Ectodermal cell (in vitro differentiated cells): Measurements from ENCODE around the gene C5orf63.

ENCODE experiments used
- H3K27ac ChIP-seq: 2 replicates; pipeline ENCODE4 v1.7.0; 2013; ENCODE audit warnings: mild to moderate bottlenecking, low read depth, low read length; ENCODE audit not compliant: insufficient read depth, poor library complexity, severe bottlenecking
- H3K27me3 ChIP-seq: 2 replicates; pipeline ENCODE4 v1.7.0; 2013; ENCODE audit warnings: mild to moderate bottlenecking, low read length; ENCODE audit not compliant: insufficient read depth, control insufficient read depth, poor library complexity, severe bottlenecking
- H3K36me3 ChIP-seq: one replicate; pipeline ENCODE4 v1.7.0; 2013; ENCODE audit warnings: low read length; ENCODE audit not compliant: control insufficient read depth, insufficient read depth
- H3K4me1 ChIP-seq: one replicate; pipeline ENCODE4 v1.7.0; 2013; ENCODE audit warnings: low read length; ENCODE audit not compliant: control insufficient read depth, insufficient read depth
- H3K4me3 ChIP-seq: 2 replicates; pipeline ENCODE4 v1.7.0; 2013; ENCODE audit warnings: low read depth, low read length, control low read depth; ENCODE audit not compliant: insufficient read depth
- H3K9me3 ChIP-seq: 2 replicates; pipeline ENCODE4 v1.7.0; 2013; ENCODE audit warnings: mild to moderate bottlenecking, low read length, moderate library complexity; ENCODE audit not compliant: control insufficient read depth
- WGBS, 2 experiments: methylation state at CpG; one replicate each; pipeline ENCODE4 v1.1.7; 2013; ENCODE audit warnings: missing lambda C conversion rate in 2 of 2; 5-methylcytosine and 5-hydroxymethylcytosine counted together

C5orf63 gene

DNA sequence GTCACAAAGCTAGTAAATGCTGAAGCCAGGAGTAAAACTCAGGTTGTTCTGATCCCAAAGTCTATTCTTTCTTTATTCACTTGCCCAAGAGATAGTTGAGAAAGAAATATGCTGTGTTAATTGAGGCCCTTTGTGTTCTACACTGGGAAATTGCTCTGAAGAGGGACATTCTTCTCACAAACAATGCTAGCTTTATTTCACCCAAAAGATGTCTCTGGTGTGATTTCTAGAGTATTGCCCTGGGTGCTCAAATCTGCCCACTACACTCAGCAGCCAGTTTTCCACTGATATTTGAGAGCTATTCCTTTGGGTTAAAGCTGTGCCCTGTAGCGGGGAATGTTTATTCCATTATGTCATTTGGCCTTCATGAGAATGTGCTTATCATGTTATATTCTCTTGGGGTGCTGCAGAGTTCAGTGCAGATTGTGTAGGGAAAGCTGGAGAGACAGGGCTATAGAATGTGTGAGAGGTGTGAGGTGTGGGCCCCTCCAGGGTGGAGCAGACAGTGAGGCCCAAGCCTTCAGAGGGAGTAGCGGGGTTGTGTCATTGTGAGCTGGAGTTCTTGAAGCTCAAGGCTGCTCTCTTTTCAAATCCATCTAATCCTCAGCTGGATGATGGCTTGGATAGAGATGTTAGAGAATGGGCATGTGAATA, 21.0 kb upstream of the C5orf63 start:
- 95 to 96% methylated on average over 2 of the region's 2 CpGs for WGBS, 2 experiments

DNA sequence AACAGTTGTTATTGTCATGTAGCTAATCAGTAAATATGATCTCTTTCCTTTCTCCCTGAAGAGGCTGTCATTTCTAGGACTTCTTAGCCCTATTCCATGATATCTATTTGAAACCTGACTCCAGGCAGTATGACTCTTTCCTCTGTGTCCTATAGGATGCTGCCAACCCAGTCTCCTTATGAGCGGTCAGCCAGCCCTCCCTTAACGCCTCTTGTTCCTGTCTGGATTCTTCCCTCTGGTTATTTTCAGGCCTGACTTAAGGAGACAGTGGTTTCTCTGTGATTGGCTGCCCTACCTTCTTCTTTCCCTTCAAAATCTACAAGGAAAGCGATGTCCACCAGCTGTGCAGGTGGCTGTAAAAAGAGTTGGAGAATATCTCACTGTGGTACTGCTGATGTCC, 19.4 kb upstream of the C5orf63 start:
- H3K36me3 ChIP-seq = no peaks in the 10 kb centered on the region
- H3K9me3 ChIP-seq = no peaks in the 10 kb centered on the region
- H3K27ac ChIP-seq = no peak overlapping the region
- H3K4me3 ChIP-seq = no peak overlapping the region
- no peaks in the 10 kb centered on the region for H3K27me3 ChIP-seq
- H3K4me1 ChIP-seq = no peaks in the 10 kb centered on the region
- 54 to 63% methylated on average over 3 of the region's 3 CpGs for whole genome bisulfite sequencing, 2 experiments

More for the DNA sequence above, 21.0 kb upstream of the C5orf63 start:
- no peak overlapping the region for H3K4me3 ChIP-seq
- no peaks in the 10 kb centered on the region for H3K36me3 ChIP-seq
- no peaks in the 10 kb centered on the region for H3K4me1 ChIP-seq
- no peaks in the 10 kb centered on the region for H3K27me3 ChIP-seq
- H3K9me3 ChIP-seq = no peaks in the 10 kb centered on the region
- H3K27ac ChIP-seq = no peak overlapping the region

- no peaks in the 10 kb centered on the region for H3K4me1 ChIP-seq
- no peak overlapping the region for H3K27ac ChIP-seq
- H3K9me3 ChIP-seq = no peaks in the 10 kb centered on the region
Measured at GRCh38 chr5:127089191-127089590, 15.9 kb upstream of the C5orf63 start.

GRCh38 chr5:127088251-127088650, 14.9 kb upstream of the C5orf63 start:
- WGBS, 2 experiments = 96 to 100% methylated on average over 1 of the region's 1 CpG
- Histone ChIP-seq H3K9me3 (no peaks in the 10 kb centered on the region), H3K27me3 (no peaks in the 10 kb centered on the region), H3K4me1 (peaks cover 6% of the 10 kb centered on the region), H3K4me3 (no peak overlapping the region), H3K36me3 (no peaks in the 10 kb centered on the region), H3K27ac (no peak overlapping the region)

More at GRCh38 chr5:127089191-127089590, 15.9 kb upstream of the C5orf63 start:
- H3K36me3 ChIP-seq = no peaks in the 10 kb centered on the region
- H3K4me3 ChIP-seq = no peak overlapping the region
- no peaks in the 10 kb centered on the region for H3K27me3 ChIP-seq

GRCh38 chr5:127086589-127086988, 13.3 kb upstream of the C5orf63 start:
- Histone ChIP-seq H3K4me1 (peaks cover 6% of the 10 kb centered on the region), H3K36me3 (no peaks in the 10 kb centered on the region), H3K27me3 (no peaks in the 10 kb centered on the region), H3K27ac (no peak overlapping the region), H3K9me3 (no peaks in the 10 kb centered on the region), H3K4me3 (no peak overlapping the region)
- 87 to 92% methylated on average over 2 of the region's 2 CpGs for WGBS, 2 experiments

DNA sequence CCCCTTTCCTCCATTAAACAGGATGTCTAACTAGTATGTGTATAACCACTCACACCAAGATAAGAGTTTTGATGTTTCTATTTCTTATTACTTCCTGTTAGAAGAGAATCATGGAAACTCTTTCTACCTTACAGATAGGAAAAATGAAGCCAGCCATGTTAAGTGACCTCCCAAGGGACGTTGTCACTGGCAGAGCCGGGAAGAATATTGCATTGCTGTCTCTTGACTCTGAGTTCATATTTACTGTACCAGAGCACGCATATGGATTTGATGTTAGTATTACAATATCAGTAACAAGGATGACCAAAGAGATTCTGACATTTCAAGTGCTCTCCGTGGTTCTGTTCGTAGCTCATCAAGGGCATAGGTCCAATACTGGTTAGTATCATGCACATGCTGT, 12.5 kb upstream of the C5orf63 start:
- peaks cover 6% of the 10 kb centered on the region for H3K4me1 ChIP-seq
- H3K36me3 ChIP-seq = no peaks in the 10 kb centered on the region
- no peaks in the 10 kb centered on the region for H3K27me3 ChIP-seq
- no peak overlapping the region for H3K27ac ChIP-seq
- no peak overlapping the region for H3K4me3 ChIP-seq
- no peaks in the 10 kb centered on the region for H3K9me3 ChIP-seq
- WGBS, 2 experiments = 92 to 94% methylated on average over 5 of the region's 5 CpGs

DNA sequence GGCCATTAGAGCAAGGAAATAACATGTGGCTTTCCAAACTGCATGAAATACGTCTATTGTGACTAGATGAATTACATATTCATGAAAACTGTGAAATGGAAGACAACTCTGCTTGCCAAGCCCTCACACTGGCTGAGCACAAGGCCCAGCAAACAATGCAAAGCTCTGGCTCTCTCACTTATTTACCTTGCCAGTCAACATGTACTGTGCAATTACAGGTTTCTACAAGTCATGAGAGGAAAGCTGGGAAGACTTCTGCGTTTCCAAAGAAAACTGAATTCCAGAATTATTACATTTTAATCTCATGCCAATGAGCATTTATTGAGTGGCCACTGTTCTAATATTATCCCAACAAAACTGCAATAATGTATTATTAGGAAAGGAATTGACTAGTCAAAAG, 12.1 kb upstream of the C5orf63 start:
- Histone ChIP-seq H3K27ac (no peak overlapping the region), H3K4me3 (no peak overlapping the region), H3K4me1 (peaks cover 6% of the 10 kb centered on the region), H3K9me3 (no peaks in the 10 kb centered on the region), H3K27me3 (no peaks in the 10 kb centered on the region), H3K36me3 (no peaks in the 10 kb centered on the region)
- 89 to 97% methylated on average over 2 of the region's 2 CpGs for WGBS, 2 experiments

GRCh38 chr5:127084656-127085055, 11.4 kb upstream of the C5orf63 start:
- Histone ChIP-seq H3K4me3 (no peak overlapping the region), H3K27ac (no peak overlapping the region), H3K9me3 (no peaks in the 10 kb centered on the region), H3K36me3 (no peaks in the 10 kb centered on the region), H3K27me3 (no peaks in the 10 kb centered on the region), H3K4me1 (peaks cover 6% of the 10 kb centered on the region)
- WGBS, 2 experiments = 92 to 93% methylated on average over 2 to 3 of the region's 3 CpGs

DNA sequence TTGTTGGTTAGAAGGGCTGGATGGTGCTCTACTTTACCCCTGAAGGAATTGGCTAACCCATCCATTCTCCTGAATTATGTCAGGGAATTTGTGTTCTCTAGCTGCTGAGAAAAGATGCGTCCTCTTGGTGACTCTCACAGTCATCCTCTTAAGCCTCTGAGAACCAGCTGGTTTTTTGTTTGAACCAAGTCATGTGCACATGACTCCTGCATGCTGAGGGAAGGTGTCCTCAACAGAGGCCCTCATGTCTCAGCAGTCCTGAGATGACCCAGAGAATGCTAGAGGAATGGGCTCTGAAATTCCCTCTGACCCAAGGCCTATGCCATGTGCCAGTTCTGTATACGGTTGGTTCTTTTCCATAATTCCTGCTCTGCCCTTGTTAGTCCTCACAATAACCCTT, 10.4 kb upstream of the C5orf63 start:
- WGBS, 2 experiments = 86 to 87% methylated on average over 2 of the region's 2 CpGs
- Histone ChIP-seq H3K36me3 (no peaks in the 10 kb centered on the region), H3K27ac (no peak overlapping the region), H3K27me3 (no peaks in the 10 kb centered on the region), H3K4me1 (peaks cover 6% of the 10 kb centered on the region), H3K4me3 (no peak overlapping the region), H3K9me3 (no peaks in the 10 kb centered on the region)

DNA sequence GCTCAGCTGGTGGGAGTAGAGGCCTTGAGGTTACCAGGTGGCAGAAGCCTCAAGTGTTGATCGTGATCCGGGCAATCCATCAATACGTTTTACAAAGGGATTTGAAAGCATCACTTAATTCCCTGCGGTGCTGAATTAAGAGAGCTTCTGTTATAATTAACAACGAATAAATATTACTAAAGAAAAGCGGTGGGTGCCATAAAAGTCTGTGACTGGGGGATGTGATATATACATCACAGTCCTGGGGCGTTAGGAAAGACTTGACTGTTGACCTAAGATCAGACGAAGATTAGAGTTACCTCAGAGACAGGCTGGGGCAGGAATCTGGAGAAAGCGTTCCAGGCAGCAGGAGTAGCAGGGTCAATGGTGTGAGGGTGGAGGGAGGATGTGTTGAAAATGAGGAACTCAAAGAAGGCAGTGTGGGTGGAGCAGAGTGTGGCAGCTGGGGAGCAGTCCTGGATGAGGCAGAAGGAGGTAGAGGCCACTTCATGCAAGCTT, 6.7 kb upstream of the C5orf63 start:
- WGBS, 2 experiments = 28 to 31% methylated on average over 7 to 9 of the region's 9 CpGs
- no peak overlapping the region for H3K27ac ChIP-seq
- H3K4me1 ChIP-seq = peaks cover 6% of the 10 kb centered on the region
- H3K4me3 ChIP-seq = no peak overlapping the region
- H3K27me3 ChIP-seq = no peaks in the 10 kb centered on the region
- H3K9me3 ChIP-seq = no peaks in the 10 kb centered on the region
- H3K36me3 ChIP-seq = no peaks in the 10 kb centered on the region
